ENCODE data around the gene GCAT.

Gene GCAT

DNA sequence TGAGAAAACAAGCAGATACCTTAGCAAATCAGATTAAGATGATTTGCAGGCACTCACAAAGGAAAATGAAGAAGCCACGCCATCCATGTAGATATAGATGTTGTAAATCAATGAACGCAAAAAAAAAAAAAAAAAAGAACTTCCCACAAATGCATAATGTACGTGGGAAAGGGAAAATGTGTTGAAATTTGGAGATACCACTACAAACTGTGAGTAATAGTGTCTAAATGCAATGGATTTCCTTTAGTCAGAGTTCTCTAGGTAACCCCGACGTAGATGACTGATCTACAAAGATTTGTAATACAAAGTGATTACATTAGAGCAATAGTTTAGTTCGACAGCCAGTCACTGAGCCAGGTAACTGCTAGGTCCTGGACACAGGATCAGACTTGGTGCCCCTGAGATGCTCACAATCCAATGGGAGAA, 37.2 kb downstream of the GCAT start:
- TF ChIP-seq, protein P1, sequence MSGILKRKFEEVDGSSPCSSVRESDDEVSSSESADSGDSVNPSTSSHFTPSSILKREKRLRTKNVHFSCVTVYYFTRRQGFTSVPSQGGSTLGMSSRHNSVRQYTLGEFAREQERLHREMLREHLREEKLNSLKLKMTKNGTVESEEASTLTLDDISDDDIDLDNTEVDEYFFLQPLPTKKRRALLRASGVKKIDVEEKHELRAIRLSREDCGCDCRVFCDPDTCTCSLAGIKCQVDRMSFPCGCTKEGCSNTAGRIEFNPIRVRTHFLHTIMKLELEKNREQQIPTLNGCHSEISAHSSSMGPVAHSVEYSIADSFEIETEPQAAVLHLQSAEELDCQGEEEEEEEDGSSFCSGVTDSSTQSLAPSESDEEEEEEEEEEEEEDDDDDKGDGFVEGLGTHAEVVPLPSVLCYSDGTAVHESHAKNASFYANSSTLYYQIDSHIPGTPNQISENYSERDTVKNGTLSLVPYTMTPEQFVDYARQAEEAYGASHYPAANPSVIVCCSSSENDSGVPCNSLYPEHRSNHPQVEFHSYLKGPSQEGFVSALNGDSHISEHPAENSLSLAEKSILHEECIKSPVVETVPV (CRISPR knock-in tag; IDR thresholded peaks at IDR 0.05) = no peak
- TF ChIP-seq ZFP30 (CRISPR knock-in tag; IDR thresholded peaks at IDR 0.05) (no peak), TCF4 (CRISPR knock-in tag; IDR thresholded peaks at IDR 0.05; ENCODE audit: borderline replicate concordance) (no peak), GLIS3 (CRISPR knock-in tag; IDR thresholded peaks at IDR 0.05) (no peak), CSDC2 (CRISPR knock-in tag; IDR thresholded peaks at IDR 0.05) (no peak)
- TF ChIP-seq, protein P2, sequence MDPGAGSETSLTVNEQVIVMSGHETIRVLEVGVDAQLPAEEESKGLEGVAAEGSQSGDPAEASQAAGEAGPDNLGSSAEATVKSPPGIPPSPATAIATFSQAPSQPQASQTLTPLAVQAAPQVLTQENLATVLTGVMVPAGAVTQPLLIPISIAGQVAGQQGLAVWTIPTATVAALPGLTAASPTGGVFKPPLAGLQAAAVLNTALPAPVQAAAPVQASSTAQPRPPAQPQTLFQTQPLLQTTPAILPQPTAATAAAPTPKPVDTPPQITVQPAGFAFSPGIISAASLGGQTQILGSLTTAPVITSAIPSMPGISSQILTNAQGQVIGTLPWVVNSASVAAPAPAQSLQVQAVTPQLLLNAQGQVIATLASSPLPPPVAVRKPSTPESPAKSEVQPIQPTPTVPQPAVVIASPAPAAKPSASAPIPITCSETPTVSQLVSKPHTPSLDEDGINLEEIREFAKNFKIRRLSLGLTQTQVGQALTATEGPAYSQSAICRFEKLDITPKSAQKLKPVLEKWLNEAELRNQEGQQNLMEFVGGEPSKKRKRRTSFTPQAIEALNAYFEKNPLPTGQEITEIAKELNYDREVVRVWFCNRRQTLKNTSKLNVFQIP (CRISPR knock-in tag; IDR thresholded peaks at IDR 0.05; ENCODE audit: borderline replicate concordance, low read depth) = no peak
- ATAC-seq = no peak

DNA sequence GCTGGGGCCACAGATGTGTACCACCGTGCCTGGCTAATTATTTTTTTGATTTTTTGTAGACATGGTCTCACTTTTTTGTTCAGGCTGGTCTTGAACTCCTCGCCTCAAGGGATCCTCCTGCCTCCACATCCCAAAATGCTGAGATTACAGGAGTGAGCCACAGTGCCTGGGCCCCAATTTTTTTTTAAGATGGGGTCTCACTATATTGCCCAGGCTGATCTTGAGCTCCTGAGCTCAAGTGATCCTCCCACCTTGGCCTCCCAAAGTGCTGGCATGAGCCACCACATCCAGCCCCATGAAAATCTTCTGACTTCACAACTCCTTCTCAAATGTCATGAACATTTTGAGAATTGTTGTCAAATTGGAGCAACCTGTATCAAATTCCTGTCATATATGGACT, 38.7 kb downstream of the GCAT start:
- ATAC-seq = no peak
- no peak for TF ChIP-seq ZFP30 (CRISPR knock-in tag; IDR thresholded peaks at IDR 0.05)
- no peak for TF ChIP-seq CSDC2 (CRISPR knock-in tag; IDR thresholded peaks at IDR 0.05)
- no peak for TF ChIP-seq SNAI2 (CRISPR knock-in tag; IDR thresholded peaks at IDR 0.05)
- TF ChIP-seq ZNF565 (CRISPR knock-in tag; conservative IDR thresholded peaks at IDR 0.05; ENCODE audit: low read depth) = no peak
- TF ChIP-seq, protein P3, sequence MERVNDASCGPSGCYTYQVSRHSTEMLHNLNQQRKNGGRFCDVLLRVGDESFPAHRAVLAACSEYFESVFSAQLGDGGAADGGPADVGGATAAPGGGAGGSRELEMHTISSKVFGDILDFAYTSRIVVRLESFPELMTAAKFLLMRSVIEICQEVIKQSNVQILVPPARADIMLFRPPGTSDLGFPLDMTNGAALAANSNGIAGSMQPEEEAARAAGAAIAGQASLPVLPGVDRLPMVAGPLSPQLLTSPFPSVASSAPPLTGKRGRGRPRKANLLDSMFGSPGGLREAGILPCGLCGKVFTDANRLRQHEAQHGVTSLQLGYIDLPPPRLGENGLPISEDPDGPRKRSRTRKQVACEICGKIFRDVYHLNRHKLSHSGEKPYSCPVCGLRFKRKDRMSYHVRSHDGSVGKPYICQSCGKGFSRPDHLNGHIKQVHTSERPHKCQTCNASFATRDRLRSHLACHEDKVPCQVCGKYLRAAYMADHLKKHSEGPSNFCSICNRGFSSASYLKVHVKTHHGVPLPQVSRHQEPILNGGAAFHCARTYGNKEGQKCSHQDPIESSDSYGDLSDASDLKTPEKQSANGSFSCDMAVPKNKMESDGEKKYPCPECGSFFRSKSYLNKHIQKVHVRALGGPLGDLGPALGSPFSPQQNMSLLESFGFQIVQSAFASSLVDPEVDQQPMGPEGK (CRISPR knock-in tag; IDR thresholded peaks at IDR 0.05; ENCODE audit: borderline replicate concordance) = no peak
- TF ChIP-seq, protein P4, sequence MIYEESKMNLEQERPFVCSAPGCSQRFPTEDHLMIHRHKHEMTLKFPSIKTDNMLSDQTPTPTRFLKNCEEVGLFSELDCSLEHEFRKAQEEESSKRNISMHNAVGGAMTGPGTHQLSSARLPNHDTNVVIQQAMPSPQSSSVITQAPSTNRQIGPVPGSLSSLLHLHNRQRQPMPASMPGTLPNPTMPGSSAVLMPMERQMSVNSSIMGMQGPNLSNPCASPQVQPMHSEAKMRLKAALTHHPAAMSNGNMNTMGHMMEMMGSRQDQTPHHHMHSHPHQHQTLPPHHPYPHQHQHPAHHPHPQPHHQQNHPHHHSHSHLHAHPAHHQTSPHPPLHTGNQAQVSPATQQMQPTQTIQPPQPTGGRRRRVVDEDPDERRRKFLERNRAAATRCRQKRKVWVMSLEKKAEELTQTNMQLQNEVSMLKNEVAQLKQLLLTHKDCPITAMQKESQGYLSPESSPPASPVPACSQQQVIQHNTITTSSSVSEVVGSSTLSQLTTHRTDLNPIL (CRISPR knock-in tag; IDR thresholded peaks at IDR 0.05; ENCODE audit: low read depth) = no peak
- no peak for TF ChIP-seq TOX (CRISPR knock-in tag; IDR thresholded peaks at IDR 0.05; ENCODE audit: borderline replicate concordance)
- TF ChIP-seq ZFP3 (CRISPR knock-in tag; IDR thresholded peaks at IDR 0.05) = no peak
- TF ChIP-seq, protein P5, sequence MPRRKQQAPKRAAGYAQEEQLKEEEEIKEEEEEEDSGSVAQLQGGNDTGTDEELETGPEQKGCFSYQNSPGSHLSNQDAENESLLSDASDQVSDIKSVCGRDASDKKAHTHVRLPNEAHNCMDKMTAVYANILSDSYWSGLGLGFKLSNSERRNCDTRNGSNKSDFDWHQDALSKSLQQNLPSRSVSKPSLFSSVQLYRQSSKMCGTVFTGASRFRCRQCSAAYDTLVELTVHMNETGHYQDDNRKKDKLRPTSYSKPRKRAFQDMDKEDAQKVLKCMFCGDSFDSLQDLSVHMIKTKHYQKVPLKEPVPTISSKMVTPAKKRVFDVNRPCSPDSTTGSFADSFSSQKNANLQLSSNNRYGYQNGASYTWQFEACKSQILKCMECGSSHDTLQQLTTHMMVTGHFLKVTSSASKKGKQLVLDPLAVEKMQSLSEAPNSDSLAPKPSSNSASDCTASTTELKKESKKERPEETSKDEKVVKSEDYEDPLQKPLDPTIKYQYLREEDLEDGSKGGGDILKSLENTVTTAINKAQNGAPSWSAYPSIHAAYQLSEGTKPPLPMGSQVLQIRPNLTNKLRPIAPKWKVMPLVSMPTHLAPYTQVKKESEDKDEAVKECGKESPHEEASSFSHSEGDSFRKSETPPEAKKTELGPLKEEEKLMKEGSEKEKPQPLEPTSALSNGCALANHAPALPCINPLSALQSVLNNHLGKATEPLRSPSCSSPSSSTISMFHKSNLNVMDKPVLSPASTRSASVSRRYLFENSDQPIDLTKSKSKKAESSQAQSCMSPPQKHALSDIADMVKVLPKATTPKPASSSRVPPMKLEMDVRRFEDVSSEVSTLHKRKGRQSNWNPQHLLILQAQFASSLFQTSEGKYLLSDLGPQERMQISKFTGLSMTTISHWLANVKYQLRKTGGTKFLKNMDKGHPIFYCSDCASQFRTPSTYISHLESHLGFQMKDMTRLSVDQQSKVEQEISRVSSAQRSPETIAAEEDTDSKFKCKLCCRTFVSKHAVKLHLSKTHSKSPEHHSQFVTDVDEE (CRISPR knock-in tag; IDR thresholded peaks at IDR 0.05) = no peak
- TF ChIP-seq PPARA (CRISPR knock-in tag; IDR thresholded peaks at IDR 0.05; ENCODE audit: borderline replicate concordance) = no peak
- TF ChIP-seq RARB (CRISPR knock-in tag; IDR thresholded peaks at IDR 0.05) = no peak
- TF ChIP-seq, protein P2 (CRISPR knock-in tag; IDR thresholded peaks at IDR 0.05; ENCODE audit: borderline replicate concordance, low read depth) = no peak
- TF ChIP-seq ZNF70 (CRISPR knock-in tag; IDR thresholded peaks at IDR 0.05) = no peak
- no peak for TF ChIP-seq ARNTL (CRISPR knock-in tag; IDR thresholded peaks at IDR 0.05; ENCODE audit: borderline replicate concordance, low read depth)
- TF ChIP-seq, protein P1 (CRISPR knock-in tag; IDR thresholded peaks at IDR 0.05) = no peak
- no peak for TF ChIP-seq ISL1 (CRISPR knock-in tag; IDR thresholded peaks at IDR 0.05)
- no peak for TF ChIP-seq ZC3H10 (CRISPR knock-in tag; IDR thresholded peaks at IDR 0.05)
- TF ChIP-seq ESRRG (CRISPR knock-in tag; IDR thresholded peaks at IDR 0.05) = no peak

Measured in SK-N-SH treated with all-trans-retinoic acid at 6 μM for 48 hours (cell line).